HG03558 (cell line): ENCODE measurements around the gene TNFSF8.

Experiments used
- ATAC-seq: cut with Tn5 transposase; IDR thresholded peaks from one replicate; pipeline ENCODE4 v1.9.1; 2021; ENCODE audit warnings: moderate number of reproducible peaks; ENCODE audit not compliant: unreplicated experiment; ENCODE audit errors: extremely low read depth

Gene TNFSF8, protein sequence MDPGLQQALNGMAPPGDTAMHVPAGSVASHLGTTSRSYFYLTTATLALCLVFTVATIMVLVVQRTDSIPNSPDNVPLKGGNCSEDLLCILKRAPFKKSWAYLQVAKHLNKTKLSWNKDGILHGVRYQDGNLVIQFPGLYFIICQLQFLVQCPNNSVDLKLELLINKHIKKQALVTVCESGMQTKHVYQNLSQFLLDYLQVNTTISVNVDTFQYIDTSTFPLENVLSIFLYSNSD

DNA sequence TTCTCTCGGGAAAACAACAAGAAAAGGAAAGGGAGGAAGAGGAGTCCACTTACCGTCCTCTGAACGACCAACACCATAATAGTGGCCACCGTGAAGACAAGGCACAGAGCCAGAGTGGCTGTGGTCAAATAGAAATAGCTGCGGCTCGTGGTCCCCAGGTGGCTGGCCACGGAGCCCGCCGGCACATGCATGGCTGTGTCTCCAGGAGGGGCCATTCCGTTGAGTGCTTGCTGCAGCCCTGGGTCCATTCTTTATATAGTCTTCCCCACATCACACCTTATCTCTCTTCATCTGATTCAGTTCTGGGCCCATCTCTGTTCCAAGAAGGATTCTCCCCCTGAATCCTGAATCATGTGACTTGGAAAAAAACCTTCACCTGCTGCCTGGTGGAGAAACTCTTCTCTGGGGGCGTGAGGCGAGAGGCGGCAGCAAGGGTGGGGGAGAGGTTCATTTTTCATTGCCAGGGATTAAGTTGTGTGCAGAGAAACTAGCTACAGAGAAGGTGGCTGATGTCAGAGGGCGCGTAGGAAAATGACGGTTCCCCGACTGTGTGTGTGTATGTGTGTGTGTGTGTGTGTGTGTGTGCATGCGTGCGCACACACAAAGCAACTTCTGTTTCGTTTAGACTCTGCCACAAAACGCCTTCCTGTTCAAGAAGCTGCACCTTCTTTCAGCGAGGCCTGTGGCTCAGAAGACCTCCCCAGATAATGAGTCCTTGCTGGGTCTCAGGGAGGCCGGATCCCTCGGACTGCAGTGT, at the start of gene TNFSF8:
Gene TNFSF8 (minus strand): TSS at position 536 of the 757 bp plus-strand sequence. CDS start 288 bp downstream, at position 248.
- no peak for ATAC-seq

DNA sequence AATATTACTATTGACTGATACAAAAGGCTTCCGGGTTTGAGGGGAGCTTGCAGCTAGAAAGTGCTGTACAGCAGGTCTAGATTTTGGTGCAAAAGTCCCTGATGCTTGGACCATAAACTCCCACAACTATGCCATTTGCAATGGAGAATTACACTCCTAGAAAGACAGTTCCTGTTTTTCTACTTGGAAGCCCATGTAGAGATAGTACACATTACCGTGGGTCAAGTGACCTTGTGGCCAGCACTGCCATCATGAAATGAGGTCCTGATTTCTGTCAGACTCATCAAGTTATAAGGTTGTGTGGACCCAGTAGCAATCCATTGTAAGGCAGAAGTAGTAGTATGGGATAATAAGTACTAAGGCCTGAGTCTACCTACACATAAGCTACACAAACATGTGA, 42.8 kb upstream of the TNFSF8 start:
- no peak for ATAC-seq

DNA sequence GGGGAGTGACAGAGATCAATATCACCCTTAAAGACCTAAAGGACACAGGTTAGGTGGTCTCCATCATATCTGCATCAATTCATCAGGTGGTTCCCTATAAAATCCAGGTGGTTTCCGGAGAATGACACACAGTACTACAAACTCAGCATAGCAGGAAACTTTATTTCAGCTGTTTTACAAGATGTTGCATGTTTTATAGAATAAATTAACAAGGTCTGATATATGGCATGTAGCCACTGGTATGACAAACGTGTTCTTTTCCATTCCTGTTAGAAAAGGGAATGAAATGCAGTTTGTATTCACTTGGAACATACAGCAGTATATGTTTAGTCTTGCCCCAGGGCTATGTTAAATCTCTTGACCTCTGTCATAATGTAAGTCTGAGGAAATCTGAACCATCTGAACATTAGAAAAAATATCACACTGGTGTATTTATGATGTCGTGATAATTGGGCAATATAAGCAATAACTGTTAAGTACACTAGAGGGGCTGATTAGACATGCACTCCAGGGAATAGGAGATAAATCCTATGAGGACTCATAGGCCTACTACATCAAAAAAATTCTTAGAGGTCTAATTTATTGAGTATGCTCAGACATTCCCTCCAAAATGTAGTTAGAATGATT, 42.2 kb upstream of the TNFSF8 start:
- no peak for ATAC-seq

DNA sequence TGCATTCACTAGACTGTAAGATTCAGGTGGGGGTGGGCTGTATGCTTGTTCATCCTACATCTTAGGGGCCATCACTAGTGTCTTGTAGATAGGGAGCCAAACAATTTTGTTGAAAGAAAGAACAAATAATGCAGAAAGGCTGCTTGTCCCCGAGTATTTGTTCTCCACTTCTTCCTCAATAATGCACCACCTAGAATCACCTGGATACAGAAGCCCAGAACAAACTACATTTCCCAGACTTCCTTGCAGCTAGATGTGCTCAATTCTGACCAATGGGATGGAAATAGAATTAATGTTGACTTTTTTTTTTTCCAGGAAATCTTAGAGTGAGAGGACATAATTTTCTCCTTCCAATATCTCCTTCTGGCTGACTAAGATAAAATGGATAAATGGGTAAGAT, 38.9 kb upstream of the TNFSF8 start:
- no peak for ATAC-seq

DNA sequence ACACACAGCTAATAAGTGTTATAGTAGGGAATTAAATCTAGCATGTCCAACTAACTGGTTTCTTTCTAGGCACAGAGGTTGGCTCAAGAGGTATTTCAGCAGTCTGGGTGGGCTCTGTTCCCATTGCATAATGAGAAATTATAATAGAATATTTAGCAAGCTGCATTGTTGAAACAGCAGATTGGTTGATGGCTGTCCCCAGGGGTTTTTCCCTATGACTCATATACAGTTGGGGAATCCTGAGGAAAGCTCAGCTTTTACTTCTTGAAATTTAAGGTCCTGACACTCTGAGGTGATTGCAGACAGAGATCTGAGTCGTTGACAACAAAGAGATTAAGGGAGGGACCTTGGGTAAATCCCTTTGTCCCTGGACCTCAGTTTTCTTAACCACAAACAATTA, 38.3 kb upstream of the TNFSF8 start:
- ATAC-seq = no peak

DNA sequence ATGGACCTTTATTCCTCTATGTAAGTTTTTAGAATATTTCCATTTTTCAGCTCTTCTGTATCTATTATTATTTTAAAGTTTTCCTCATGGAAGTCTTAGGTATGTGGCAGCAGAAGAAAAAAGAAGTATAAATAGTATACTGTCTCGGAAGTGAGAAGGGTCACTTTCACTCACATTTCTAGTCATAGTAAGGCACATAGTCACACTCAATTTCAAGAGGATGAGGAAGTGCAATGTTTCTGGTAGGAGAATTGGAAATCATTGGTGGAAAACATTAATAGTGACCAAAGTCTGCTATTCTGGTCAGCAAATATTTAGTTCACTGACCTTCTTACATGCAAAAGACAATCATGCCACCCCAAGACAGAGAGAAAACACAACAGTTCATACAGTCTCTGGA, 35.2 kb upstream of the TNFSF8 start:
- no peak for ATAC-seq

DNA sequence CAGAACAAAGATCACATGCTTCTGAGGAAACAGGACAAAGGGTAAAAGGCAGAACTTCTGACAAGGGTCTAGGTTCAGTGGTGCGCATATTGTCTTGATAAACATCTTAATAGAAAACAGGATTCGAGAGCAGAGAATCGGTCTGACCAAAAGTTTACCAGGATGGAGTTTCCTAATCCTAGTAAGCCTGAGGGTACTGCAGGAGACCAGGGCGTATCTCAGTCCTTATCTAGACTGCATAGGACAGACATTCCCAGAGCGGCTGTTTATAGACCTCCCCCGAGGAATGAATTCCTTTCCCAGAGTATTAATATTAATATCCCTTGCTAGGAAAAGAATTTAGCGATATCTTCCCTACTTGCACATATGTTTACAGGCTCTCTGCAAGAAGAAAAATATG, 32.4 kb upstream of the TNFSF8 start:
- no peak for ATAC-seq

DNA sequence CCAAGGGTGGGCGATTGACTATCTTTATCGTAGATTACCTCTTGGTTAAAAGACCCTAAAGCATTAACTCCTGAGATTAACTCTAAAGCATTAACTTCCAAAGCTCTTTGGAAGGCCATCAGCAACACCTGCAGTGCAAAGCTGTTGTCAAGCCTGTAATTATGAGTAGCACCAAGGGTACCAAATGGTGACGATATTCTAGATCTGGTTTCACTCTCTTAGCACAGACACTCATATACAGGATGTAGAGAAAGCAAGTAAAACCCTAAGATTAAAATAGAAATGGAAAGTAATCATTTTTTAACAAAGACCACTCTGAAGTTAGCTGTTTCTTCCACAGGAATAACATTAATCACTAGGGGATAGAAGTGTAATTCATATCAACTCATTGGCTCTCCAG, 29.9 kb upstream of the TNFSF8 start:
- ATAC-seq = no peak

DNA sequence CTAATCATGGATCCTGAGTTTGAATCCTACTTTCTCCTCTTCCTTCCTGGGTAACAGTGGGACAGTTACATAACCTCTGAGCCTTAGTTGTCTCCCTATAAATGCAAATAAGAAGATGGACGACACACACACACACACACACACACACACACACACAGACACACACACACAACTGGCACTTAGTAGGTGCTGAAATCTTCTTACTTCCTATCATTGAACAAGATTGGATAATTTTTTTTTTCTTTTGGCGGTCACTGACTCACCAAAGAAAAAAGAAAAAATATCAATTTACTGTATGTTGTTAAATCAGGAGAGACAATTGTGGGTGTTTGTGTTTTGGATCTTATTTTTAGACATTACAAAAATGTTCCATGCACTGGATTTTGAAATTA, 28.4 kb upstream of the TNFSF8 start:
- ATAC-seq = no peak

DNA sequence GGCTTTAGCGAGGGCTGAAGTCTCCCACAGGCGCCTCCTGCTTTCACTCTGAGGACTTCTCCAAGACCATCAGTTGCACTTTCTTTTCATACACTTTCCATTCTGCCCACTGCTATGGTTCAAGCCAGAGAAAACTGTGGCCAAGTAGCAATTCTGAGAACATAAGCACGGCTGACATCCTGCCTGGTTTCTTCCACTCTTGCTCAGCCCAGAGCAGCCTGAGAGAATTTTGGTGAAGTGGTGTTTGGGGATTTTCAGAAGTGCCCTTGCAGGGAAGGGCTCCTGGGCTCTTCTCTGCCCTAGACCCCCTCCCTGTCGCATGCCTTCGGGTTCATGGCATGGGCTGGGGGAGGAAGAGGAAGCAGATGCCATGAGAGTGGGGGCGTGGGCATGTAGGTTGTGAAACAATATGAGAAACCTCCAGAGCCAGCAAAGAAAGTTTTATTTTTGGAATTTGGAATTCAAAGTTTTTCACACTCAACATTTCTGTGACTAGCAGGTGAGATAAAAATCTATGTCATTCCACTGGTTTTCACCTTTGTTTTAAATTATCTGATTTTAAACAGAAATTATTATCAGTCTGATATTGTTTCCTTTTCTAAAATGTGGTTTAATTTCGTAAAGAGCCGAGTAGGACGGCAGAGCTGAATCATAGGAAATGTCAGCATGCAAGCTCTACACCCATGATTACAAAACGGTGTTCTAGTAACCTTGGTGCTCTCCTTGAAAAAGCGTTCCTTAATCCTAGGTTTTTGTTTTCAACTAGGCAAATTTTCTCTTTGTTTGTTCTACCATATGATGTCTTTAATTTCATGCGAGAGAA, 27.8 kb upstream of the TNFSF8 start:
- no peak for ATAC-seq

DNA sequence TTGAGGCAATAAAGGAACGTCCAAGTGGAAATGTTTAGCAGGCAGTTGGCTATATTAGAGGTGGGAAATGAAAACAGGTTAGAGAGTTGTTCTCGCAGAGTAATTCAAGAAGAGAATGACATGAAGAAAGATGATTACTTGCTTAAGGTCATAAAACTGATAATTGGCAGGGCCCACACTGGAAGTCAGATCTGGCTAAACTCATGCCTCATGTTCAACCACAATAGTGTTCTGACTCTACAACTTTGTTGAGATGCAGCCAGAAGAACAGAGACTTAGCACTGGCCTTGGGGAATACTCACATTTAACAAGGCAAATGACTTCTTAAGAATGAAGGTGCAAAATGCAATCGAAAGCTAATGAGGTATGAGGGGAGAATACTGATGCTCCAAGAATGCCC, 27.2 kb upstream of the TNFSF8 start:
- no peak for ATAC-seq

DNA sequence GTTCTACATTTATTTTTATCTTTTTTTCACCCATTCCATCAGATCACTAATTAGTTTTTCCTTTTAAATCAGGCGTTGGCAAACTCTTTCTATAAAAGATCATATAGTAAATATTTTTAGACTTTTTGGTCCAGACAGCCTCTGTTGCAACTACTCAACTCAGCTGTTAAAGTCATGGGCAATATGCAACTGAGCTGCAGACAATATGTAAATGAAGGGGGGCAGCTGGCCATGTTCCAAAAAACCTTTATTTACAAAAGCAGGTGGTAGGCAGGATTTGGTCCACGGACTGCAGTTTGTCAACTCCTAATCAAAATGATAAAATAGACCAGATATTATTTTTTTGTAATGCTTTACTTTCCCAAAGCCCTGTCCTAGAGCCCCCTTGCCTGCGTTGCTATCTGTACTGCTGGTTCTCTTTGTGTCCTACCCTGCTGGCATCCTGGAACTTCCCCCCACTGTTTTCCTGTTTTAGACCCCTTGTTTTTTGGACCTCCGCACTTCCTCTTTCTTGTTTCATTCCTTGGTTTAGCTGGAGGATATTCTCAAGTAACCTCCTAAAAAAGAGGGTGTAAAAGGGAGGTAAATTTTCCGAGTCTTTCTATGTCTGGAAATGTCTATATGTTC, 24.7 kb upstream of the TNFSF8 start:
- no peak for ATAC-seq

DNA sequence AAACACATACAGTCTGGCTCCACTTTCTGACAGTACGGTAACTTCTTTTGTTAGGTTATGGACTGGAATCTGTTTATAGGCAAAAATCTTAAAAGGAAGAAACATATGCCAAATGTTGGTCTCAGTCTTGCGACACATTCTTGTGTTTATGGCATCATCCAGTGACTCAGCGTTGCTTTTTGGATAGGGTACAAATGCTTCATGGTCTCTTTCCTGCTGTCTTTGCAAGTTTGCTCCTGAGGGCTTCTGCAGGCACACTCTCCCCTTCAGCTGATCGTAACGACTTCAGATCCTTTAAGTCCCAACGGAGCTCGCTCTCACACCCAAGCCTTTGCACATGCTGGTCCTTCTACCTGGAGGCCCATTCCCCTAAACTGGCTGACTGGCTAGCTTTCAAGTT, 23.6 kb upstream of the TNFSF8 start:
- ATAC-seq = no peak

DNA sequence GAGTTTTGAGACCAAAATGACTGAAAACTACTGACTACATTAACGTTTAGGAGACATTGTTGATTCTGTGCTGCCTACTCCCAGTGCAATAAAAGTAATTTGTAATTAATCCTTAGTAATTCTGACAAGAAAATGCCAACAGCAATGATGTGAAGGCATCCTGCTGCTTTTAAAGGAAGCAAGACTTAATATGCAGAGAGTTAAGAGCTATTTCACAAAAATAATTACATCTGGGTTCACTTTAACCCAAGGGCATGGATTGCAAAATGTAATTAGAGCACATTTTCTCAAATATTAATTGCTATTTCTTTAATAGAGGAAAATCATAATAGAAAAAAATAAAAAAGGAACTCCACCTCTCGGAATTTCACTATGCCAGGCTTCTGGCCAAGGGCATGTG, 22.7 kb upstream of the TNFSF8 start:
- no peak for ATAC-seq

DNA sequence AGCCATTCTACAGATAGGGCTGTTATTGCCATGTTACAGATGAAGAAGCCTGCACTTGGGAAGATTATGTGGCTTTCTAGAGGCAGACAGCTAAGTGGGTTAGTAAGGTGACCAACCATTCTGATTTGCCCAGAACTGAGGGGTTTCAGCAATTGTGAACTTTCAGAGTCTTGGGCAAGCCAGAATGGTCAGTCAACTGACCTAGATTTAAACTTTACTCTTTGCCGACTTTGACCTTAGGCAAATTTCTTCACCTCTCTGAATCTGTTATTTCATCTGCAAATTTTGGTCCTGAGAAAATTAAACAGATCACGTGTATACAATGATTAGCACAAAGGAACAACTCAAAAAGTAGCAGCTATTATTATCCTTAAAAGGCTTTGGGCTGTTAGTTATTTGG, 20.4 kb upstream of the TNFSF8 start:
- no peak for ATAC-seq

DNA sequence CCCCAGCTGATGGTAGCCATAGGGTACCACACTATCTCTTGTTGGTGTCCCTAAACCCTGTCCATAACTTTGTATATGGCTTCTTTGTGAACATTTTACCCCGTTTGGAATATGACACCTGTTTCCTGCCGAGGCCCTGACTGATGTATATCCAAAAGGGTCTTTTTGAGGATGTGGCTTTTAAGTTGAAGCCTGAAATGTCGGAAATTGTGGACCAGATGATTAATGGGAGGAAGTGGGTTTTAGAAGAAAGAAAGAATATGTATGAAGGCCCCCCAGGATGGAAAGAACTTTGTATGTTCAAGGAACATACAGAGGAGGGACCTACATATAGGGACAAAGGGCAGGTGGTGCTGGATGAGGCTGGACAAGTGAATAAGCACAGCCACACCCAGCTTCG, 16.7 kb upstream of the TNFSF8 start:
- ATAC-seq = no peak

DNA sequence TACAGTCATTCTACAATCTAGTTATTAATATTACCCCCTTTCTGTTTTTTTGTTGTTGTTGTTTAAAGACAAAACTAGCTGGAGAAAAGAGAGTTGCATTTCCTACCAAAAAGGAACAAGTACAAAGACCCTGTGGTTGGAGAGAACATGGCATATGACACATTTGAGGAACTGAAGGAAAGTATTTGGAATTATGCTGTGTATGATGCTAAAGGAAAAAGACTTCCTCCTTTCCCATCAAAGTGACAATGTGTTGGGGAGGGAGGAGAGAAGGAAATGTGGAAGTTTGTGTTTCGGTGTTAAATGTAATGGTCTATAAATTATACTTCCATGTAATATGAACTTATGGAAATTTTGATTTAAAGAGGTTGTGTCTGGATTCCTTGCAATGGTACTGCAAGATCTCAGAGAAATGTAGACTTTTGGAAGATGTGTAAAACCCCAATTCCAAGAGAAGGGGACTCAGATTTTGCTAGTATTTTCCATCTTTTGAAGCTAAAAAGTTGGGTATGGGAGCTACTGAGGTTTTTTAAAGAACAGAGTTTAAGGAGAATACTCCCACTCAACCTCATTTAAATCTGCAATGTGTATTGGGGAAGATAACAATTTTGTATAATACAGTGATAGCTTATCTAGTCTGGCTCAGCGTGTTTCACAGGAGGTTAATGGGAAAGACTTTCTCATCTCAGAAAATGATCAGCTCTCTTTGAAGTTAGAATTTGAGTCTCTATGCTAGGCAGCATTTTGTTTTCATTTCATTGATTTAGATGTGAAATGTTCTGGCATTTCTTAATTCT, 15.4 kb upstream of the TNFSF8 start:
- no peak for ATAC-seq

DNA sequence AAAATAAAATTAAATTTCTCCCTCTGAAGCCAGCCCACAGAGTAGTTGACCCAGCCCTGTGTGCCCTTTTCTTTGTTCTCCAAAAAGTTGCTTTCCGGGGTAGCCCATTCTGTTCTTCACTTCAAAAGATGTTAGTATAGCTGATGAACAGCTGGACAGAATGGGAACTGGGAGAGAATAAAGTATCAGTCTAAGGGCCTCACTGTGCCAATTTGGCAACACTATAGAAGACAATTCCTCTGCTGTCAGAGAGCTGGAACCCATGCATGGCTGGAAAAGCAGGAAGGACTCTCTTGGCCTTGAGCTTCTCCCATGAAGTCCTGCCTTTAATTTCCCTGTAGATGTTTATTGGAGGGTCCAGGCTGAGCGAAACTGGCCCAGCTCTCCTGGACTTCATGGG, 11.0 kb upstream of the TNFSF8 start:
- ATAC-seq = no peak

DNA sequence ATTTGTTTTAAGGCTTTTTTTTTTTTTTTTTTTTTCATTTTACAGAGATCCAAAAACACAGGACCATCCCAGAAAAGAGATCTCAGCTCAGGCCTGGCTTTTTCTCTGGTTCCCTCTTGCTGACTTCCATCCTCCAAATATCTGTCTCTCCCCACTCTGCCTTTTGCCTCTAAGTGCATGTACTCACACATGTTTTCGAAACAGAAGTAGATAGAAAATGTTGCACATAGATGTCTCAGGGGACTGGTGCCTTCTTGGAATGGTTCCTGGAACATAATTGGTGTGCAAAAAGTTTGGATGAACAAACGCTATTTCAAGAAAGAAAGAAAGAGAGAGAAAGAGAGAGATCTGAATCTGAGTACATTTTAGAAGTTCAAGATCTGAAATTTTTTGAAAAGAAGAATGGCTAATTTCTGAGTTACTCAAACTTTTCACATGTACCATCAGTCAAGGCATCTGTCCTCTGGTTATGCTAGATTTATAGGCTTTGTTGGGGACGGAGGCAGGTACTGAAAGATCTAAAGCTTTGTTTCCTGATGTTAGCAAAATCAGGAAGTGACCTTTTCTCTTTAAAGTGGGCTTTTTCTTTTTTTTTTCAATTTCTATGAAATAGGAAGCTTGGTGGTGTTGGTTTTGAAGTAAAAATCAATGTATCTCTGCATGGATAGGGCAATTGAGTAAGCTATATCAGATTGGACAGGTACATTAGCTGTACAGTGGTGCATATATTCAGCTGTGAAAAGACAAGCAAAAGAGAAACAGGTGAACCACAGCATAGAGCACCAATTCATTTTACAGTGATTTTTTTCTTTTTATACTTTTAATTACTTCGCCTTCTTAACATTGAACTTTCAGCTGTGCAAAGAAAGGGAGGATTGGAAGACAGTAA, 8.5 kb upstream of the TNFSF8 start:
- no peak for ATAC-seq
